Suppressor macrophage treated with lipopolysaccharide for 1 hour (primary cell): ENCODE measurements around the gene NCOA4.
"Not testable (repeated sequence)": the region's sequence is repeated elsewhere in the genome, so short reads cannot be mapped to it uniquely, and the experiment has no call there.

Source experiments
- DNase-seq, 3 donors: peaks; one replicate each; pipeline ENCODE4 v3.0.0-alpha.2; 2020 to 2022

The NCOA4 gene

DNA sequence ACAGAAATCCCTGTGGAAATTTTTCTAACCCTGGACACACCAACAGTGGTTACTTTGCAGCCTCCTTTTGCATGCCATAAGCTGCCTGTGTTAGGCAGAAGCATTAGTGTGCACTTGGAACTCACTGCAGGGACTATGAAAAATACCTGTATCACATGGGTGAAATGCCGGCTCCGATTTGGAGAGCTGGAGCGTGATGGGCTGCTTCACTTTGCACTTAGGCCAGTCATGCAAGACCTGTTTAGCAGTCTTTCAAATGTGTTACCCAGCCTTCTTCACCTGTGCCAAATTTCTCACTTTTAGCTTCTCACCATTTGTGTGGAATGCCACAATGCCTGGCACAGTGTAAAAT is 11.3 kb downstream of the NCOA4 start:
- no peak for DNase-seq

GRCh38 chr10:46018453-46019176 is 11.8 kb downstream of the NCOA4 start:
- DNase-seq: peak; percentile 55 to 89 (median 80)

DNA sequence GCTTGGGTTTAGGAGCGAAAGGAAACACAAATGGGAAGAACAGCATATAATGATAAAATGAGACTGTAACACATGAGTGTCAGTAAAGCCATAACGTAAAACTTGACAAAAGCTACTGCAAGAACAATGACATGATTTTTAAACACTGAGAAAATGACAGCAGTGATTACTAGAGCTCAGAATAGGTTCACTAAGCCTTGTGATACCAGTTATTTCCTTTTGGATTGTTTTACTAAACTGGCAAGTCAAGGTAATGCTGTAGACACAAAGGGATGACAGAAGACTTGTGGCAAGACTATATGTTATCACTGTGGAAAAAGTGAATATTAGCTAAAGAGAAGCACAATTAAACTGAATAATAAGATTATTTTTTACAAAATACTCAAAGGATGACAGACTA is 12.7 kb downstream of the NCOA4 start:
- DNase-seq: no peak

GRCh38 chr10:46016811-46017210 is 13.6 kb downstream of the NCOA4 start:
- DNase-seq: no peak

DNA sequence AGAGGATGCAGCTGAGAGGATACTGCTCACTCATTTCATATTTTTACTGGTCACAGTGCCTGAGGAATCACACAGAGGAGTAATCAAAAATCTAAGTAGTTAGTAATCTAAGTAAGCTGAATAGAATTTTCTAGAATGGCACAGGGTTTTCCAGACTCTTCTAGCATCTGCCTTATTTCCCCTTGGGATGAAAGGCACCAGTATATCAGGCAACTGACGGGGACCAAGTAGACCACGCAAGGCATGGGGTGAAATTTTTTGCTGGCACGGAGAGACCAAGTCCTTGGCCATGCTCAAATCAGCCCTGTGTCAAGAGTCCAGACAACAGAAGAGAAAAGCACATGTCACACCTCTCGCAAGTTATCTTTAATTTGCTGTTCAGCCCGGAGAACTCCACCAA is 14.2 kb downstream of the NCOA4 start:
- no peak for DNase-seq

DNA sequence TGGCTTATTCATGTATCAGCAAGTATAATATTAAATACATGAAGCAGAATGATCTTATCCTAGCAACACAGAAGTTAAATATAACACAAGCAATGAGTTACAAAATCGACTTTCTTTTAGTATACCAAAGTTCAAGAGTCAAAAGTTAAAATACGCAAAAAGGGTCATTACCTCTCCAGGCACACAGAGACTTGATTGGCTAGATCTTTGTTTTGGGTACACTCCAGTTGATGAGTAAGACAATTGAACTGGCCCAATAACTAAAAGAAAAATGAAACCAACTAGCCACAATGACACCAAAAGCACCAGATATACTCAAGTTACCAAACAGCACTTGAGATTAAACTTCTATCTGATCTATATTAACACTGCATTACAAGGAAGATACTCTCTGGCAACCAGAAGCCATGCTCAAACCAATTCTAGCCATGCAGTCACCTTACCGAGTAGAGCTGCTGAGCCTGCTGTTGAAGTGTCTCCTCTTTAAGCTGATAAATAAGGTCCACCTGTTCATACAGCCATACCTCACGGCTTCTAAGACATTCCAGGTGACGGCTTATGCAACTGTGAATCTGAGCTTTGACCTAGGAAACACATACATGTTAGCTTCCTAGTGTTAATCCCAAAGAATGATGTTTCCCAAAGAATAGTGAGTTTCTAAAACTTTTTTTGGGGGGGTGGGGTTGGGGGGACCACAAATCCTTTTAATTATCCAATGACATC is 15.6 kb downstream of the NCOA4 start:
- DNase-seq: peak in 2 of 3 donors; percentile 10 to 42

GRCh38 chr10:46014206-46014605 is 16.2 kb downstream of the NCOA4 start:
- DNase-seq: no peak

- no peak for DNase-seq
Observed at GRCh38 chr10:46012746-46013145, 17.7 kb downstream of the NCOA4 start.

DNA sequence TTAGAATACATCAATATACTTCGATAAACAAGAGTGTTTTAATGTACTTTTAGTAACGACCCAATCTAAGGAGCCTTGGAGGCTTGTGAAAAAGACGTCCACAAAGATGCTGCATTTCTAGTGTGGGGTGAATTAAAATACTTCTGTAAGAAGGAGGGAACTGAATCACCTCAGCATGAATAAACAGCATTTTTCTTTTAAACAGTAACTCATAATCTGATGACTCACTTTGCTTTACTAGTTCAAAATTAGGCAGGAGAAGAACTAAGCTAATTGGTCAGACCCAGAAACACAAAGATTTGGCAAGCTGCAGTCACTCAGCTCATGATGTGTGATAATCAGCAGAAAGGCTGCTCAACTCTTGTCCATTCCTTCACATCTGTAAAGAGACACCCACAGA is 24.2 kb downstream of the NCOA4 start:
- DNase-seq: peak in 1 of 3 donors; percentile 37

DNA sequence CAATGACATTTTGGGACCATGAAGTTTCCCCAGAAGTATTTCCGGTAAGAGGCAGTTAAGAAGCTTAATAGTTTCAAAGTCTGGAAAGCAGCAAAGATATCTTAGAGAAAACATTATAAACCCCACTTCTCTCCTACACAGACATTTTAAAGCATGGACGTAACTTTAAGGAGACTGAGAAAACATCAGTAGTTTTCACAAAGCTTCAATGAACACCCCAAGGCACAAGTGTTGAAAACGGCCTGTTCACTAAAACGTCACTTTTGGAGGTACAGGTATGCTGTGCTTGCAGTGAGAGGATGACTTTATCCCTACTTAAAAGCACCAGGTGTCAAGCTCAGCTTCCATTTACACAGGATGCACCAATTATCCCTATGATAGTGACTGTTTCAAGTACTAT is 25.0 kb downstream of the NCOA4 start:
- DNase-seq: no peak

GRCh38 chr10:46004963-46005362 is 25.5 kb downstream of the NCOA4 start:
- DNase-seq: no peak

DNA sequence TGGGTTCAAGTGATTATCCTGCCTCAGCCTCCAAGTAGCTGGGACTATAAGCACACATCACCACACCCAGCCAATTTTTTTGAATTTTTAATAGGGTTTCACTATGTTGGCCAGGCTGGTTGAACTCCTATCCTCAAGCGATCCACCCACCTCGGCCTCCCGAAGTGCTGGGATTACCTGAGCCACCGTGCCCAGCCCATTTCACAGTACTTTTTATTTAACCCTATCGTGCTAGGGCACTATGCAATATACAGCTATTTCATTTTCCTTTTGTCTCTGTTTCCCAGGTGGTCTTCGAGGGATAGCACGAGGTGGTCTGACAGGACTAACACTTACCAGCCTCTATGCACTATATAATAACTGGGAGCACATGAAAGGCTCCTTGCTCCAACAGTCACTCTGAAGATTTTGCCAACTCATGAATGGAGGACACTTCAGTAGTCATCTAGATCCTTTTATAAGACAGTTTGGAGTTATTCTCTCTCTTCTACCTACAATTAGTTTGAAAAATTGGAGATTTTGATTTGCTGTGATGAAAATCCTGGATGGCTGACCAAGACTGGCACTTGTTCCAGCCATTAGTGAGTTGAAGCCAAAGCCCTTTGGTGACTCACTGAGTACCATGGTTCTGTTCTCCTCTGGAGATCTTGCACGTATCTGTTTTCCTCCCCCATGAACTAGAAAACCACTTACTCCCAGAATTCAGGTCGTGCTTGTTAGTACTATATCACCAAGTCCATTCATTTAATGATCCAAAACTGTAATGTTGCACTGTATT is 27.3 kb downstream of the NCOA4 start:
- DNase-seq: no peak

DNA sequence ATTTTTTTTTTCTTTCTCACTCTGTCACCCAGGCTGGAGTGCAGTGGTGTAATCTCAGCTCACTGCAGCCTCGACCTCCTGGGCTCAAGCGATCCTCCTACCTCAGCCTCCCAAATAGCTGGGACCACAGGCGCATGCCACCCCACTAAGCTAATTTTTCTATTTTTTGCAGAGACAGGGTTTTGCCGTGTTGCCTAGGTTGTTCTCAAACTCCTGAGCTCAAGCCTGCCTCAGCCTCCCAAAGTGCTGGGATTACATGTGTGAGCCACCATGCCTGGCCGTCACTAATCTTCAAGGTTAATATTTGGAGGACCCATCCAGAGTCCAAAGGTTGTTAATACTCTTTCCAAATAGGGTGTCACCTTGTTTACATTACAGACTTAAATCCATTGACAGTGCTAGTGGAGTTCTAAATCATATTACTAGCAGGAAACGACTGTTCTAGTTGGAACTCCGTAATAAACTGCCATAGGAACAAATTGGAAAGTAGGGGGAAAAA is 28.2 kb downstream of the NCOA4 start:
- not testable (repeated sequence) for DNase-seq

DNA sequence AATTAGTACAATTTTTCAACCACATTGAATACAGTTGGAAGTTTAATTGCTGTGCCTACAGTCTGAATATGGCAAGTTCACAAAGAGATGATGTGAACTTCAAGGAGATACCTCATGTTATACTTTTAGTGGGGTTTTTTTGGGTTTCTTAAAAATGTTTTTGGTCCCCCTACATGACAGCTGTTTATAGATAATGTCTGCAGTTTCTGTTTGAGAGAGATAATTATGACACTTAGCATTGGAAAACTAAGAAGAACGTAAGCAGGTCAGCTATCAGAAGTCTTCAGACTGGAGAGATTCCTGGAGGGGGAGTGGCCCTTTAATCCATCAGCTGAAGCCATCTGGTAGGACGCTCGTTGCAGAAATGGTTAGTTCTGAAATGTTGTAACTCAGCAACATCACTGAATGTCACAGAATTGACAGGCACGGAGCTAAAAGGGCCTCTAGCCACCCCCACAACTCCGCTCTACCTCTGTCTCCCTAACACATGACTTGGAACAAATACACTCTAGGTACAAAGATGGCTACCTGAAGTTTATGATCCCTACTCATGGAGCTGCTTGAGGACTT is 29.2 kb downstream of the NCOA4 start:
- DNase-seq: no peak

DNA sequence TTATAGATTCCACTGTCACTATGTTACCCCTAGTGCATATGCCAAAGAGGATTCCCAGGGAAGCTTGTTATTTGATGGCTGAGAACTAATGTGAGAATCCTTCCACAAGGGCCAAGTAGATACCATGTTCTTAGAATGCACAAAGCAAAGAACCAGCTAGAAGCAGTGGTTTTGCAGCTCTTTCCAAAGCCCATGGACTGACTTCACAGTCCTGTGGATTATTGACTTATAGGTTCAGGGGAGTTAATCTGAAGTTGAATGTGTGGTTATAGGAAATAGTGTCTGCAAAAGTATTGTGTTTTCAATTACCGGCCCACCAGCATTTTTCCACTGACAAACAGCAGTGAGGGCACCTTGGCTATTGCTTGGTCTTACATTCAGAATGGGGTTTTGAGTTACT is 29.9 kb downstream of the NCOA4 start:
- DNase-seq: no peak

DNA sequence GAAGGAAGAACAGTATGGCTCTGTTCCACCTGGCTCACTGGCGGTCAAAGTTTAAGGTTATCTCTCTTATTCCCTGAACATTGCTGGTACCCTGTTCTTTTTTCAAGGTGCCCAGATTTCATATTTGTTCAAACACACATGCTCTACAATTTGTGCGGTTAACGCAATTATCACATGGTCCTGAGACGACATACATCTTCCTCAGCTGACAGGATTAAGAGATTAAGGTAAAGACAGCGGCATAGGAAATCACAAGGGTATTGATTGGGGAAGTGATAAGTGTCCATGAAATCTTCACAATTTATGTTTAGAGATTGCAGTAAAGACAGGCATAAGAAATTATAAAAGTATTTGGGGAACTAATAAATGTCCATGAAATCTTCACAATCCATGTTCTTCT is 30.5 kb downstream of the NCOA4 start:
- not testable (repeated sequence) for DNase-seq

- no peak for DNase-seq
Observed at GRCh38 chr10:45997994-45998763, 32.2 kb downstream of the NCOA4 start.

DNA sequence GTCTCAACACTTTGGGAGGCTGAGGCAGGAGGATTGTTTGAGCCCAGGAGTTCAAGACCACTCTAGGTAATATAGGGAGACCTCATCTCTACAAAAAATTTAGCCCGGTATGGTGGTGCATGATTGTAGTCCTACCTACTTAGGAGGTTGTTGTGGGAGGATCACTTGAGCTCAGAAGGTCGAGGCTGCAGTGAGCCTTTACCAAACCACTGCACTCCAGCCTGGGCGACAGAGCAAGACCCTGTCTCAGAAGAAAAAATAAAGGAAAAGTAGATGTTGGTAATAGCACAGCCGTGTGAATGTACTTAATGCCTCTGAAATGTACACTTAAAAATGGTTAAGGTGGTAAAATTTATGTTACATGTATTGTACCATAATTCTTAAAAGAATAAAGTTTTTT is 32.9 kb downstream of the NCOA4 start:
- DNase-seq: no peak

GRCh38 chr10:45985590-45985989 is 44.8 kb downstream of the NCOA4 start:
- DNase-seq: not testable (repeated sequence)

GRCh38 chr10:45984473-45984872 is 46.0 kb downstream of the NCOA4 start:
- not testable (repeated sequence) for DNase-seq

GRCh38 chr10:45983538-45984186 is 46.8 kb downstream of the NCOA4 start:
- peak; percentile 62 to 71 (median 68) for DNase-seq

- DNase-seq: not testable (repeated sequence)
Observed at GRCh38 chr10:45981367-45981766, 49.1 kb downstream of the NCOA4 start.
